GM12892 (cell line): ENCODE results near the gene FSCN2.

Experiments used
- DNase-seq: peaks from one replicate; pipeline ENCODE4 v3.0.0; 2011; ENCODE audit not compliant: insufficient read length
- FAIRE-seq: peaks from 2 replicates; lab custom pipeline; 2011; peaks lifted over from hg19 to GRCh38; lab: Jason Lieb, UNC
- POLR2A ChIP-seq: IDR thresholded peaks from 2 replicates; pipeline ENCODE4 v1.6.1; 2011; ENCODE audit warnings: low read depth, low read length, control low read depth
- POLR2AphosphoS5 ChIP-seq: IDR thresholded peaks from 2 replicates; pipeline ENCODE4 v1.6.1; 2011; ENCODE audit warnings: low read depth, low read length, control low read depth
- TAF1 ChIP-seq: IDR thresholded peaks from 2 replicates; pipeline ENCODE4 v1.6.1; 2011; ENCODE audit warnings: low read depth, mild to moderate bottlenecking, control low read depth, low read length, borderline replicate concordance

FSCN2 gene

DNA sequence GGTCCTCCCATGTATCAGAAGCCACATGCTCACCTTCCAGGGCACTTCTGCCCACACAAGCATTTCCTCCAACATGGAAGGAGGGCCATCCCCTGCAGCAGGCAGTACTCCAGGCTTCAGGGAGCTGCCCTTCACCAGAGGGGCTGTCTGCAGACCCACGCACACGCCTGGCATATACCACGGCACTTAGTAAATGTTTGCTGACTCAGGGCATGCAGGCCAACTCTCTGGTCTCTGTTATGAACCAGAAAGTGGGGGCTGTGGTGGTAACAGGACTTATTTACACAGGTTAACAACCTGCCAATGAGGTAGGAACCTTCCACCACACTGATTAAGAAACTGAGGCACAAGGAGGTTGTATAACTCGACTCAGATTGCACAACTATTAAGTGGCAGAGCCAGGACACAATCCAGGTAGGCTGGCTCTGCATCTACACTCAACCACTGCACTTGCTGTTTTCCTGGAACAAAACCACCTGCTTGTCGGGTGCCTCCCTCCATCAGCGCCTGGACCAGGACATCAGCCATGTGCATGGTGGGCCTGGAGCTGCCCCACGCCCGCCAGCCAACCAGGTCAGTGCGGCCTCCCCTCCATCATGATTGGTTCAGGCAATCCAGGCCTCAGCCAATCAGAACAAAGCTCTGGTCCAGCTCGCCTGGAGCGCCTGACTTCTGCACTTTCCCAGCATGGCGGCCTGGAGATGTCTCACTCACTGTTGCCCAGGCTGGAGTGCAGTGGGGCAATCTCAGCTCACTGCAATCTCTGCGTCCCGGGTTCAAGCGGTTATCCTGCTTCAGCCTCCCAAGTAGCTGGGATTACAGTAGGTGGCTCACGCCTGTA lies 34.8 kb upstream of the FSCN2 start:
- TF ChIP-seq POLR2AphosphoS5 (no peak), TAF1 (no peak), POLR2A (no peak)
- DNase-seq (no peak), FAIRE-seq (no peak)

DNA sequence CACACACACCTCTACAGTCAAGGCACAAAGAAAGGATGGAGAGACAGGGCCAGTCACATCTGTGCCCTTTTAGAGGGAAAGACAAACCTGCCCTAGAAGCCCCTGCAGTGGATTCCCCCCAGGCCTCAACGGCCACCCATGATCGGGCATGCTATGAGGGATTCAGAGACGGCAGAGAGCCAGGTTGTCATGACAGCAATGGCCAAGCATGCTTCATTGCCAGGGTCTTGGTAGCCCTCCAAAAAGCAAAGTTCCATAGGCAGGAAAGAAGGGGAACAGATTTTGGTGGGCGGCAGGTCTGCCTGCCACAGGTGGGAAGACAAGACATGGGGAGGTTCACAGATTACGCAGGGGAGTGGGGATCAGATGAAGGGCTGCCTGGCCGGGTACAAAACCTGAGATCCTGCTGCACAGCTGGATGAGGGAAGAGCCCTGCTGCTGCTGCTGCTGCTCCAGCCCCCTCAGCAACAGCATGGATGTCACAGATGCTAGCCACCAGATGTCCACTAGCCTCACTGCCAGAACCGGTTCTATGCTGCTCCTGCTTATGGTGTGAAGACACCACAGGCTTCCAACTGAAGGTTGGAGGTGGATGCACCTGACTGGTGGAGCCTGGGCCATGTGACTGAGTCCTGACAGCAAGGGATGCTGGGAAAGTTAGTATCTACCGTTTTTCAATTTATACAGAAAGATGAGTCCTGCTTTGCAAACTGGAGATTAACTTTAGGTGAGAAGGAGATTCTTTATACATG lies 33.4 kb upstream of the FSCN2 start:
- TF ChIP-seq TAF1 (no peak), POLR2A (no peak), POLR2AphosphoS5 (no peak)
- FAIRE-seq (peak; percentile 24), DNase-seq (no peak)

DNA sequence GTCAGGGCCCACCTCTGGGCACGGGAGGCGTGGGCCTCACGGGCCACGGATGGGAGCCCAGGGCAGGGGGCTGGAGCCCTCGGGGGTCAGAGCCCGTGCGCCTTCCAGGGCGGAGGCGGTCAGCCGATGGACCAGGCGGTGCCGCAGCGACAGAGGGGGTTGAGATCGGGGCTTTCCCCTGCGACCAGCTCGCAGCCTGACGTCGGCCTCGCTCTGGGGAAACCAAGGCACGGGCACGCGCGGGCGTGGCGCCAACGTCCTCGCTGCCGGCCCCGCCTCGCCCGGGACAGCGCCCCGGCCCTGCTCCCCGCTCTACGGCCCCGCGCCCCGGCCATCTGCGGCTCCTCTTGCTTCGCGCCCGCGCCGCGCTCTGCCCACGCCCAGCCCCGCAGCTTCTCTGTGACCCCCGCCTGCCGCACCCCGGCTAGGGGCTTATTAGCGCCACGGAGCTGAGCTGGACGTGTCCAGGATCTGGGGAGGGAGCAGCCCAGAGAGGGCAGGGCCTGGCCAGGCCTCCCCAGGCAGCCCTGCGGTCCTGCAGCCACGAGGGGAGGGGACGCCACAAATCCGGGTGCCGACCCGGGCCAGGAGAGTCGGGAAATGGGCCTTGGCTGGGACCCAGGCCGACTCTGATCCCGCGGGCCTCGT lies 29.1 kb upstream of the FSCN2 start:
- no peak for TF ChIP-seq TAF1
- TF ChIP-seq POLR2AphosphoS5 = no peak
- TF ChIP-seq POLR2A = no peak
- DNase-seq (no peak), FAIRE-seq (no peak)

DNA sequence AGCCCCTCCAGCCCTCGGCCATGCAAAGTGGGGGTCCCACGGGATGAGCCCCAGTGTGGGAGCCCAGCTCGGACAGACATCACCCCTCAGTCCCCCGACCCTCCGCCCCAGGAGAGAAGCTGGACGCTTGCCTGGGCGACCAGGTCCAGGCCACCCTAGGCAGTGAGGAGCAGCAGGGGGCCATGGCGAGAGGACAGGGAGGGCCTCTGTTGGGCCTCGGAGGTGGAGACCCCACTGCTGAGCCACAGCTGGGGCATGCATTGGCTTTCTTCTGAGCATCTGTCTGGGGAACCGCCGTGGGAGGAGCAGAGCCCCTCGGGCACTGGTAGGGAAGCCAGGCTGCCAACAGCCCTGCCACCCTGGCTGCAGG lies 28.6 kb upstream of the FSCN2 start:
- DNase-seq (no peak), FAIRE-seq (no peak)
- TF ChIP-seq POLR2A (no peak), TAF1 (no peak), POLR2AphosphoS5 (no peak)

DNA sequence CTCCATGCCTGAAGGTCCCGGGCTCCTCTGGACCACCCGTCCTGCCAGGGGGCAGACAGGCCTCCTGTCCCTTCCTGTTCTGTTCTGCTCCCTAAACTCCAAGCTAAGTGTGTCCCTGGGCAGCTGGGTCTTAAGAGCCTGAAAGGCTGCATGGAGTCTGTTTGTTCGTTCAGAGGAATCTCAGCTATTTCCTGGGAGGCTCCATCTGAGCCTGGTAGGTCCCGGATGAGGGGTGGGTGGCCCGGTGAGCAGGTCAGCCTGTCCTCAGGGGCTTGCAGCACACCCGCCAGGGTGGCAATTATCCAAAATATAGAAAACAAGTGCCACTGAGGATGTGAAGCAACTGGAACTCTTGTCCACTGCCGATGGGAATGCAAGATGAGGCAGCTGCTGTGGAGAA lies 28.1 kb upstream of the FSCN2 start:
- FAIRE-seq (no peak), DNase-seq (no peak)
- TF ChIP-seq POLR2A (no peak), POLR2AphosphoS5 (no peak), TAF1 (no peak)

DNA sequence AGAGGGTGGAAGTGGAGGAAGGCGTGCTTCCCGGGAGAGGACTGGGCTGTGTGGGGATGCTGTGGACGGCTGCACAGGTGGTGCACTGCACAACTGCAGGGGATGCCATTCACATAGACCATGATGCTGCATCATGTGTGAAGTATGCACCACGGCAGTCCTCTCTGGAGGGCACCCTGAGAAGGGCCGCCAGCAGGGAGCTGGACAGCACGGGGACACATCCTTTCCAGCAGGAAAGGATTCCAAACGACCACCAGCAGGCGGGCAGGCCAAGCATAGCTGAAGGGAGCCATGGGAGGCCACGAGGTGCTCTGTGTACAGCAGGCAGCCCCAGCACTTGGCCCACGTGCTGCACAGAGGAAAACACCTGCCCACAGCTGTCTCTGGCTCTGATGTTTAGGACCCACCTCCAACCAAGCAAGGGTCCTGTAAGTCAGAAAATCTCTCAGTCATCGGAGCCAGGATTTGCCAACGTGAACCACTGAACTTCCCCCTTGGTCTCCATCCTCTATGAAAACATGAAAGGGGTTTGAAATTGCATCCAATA lies 25.6 kb upstream of the FSCN2 start:
- TF ChIP-seq TAF1 = no peak
- TF ChIP-seq POLR2AphosphoS5 = no peak
- no peak for TF ChIP-seq POLR2A
- FAIRE-seq (no peak), DNase-seq (no peak)

DNA sequence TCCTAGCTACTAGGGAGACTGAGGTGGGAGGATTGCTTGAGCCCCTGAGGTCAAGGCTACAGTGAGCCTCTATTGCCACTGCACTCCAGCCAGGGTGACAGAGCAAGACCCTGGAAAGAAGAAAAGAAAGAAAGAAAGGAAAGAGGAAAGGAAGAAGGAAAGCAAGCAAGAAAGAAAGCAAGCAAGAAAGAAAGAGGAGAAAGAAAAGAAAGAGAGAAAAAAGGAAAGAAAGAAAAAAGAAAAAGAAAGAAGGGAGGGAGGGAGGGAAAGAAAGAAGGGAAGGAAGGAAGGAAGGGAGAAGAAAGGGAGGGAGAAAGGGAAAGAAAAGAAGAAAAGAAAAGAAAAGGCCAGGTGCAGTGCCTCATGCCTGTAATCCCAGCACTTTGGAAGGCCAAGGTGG lies 24.6 kb upstream of the FSCN2 start:
- DNase-seq (no peak), FAIRE-seq (no peak)
- TF ChIP-seq POLR2AphosphoS5 (no peak), POLR2A (no peak), TAF1 (no peak)

DNA sequence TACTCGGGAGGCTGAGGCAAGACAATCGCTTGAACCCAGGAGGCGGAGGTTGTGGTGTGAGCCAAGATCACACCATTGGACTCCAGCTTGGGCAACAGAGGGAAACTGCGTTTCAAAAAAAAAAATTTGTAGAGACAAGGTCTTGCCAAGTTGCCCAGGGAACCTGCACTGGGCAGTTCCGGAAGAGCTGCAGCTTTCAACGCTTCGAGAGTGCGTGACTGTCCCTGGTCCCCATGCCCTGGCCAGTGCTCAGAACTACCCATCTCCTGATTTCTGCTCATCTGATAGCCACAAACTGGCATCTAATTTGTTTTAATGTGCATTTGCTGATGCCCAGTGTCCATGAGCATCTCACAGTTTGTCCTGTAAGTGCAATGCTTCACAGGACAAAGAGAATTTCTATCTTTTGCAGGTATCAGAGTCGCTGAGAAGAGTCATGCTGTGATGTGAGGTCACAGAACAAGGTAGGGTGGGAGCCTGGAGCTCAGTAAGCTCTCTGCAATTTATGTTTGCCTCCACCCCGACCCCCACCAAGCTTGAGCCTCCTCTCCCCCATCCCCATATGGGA lies 19.5 kb upstream of the FSCN2 start:
- DNase-seq (no peak), FAIRE-seq (no peak)
- TF ChIP-seq TAF1 (no peak), POLR2A (peak; percentile 21; the same call in 1 of the 2 replicates)

DNA sequence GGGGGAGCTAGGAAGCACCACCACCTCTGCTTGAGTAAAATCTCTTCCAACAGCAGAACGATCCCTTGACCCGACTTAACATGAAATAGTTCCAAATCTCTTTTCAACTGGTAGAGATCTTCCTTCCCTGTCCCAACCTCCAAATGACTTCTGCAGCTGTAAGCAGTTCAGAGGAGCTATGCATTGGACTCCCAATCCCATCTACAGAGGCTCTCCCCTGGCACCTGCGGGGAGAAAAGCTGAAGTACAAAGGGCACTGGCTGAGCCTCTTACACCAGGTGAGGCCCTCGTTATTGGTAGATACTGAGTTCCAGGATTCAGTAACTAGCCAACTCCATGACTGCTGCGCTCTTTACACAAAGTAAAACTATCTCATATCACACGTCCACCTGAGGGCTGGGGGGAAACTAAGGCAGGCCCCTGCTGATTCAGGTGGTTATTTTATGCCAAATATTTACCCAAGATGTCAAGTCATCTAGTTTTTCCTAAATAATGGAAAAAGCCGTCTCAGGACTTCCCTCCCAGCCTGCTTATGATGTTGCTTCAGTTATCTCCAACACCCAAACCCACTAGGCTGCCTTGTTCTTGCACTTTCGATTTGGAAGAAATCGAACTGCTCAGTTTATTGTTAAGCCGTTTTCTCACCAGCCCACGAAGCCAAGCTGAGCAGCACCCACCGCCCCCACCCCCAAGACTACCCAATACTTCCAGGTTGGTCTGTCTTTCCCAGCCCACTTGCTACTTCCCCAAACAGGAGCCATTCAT lies 18.8 kb upstream of the FSCN2 start:
- FAIRE-seq (peak; percentile 63), DNase-seq (no peak)
- TF ChIP-seq POLR2AphosphoS5 (peak; percentile 96), POLR2A (peak; percentile 86), TAF1 (no peak)

DNA sequence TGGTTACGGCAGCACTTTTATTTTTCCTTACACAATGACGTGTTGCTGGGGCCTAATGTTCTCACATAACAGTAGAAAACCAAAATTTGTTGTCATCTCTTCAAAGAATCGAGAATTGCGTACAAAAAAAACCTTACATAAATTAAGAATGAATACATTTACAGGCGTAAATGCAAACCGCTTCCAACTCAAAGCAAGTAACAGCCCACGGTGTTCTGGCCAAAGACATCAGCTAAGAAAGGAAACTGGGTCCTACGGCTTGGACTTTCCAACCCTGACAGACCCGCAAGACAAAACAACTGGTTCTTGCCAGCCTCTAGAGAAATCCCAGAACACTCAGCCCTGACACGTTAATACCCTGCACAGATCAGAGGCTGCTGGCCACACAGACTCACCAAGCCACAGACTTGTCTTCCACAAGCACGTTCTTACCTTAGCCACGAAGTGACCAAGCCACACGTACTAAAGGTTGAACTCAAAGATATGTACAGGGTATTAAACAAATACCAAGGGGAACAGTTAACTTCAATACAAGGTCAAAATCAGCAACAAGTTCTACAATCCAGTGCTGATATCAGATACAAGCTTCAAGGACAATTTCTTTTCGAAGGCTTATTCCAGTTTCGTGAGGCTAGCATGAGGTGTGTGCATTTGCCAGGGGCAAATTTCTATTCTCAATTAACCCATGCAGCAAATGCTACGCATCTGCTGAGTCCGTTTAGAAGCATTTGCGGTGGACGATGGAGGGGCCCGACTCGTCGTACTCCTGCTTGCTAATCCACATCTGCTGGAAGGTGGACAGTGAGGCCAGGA lies 18.0 kb upstream of the FSCN2 start:
- TF ChIP-seq POLR2A = no peak; the same call in 1 of the 2 replicates

More for the DNA sequence above, 18.0 kb upstream of the FSCN2 start:
- FAIRE-seq = no peak
- DNase-seq = no peak
